Measurements from ENCODE around the gene MYO15A. TPM values are rescaled to one million over a fixed set of nuclear protein-coding genes. Genes with fewer than 3 reads are reported as not detected.

Gene MYO15A
- total RNA-seq, 1 donor: 1.1 TPM

DNA sequence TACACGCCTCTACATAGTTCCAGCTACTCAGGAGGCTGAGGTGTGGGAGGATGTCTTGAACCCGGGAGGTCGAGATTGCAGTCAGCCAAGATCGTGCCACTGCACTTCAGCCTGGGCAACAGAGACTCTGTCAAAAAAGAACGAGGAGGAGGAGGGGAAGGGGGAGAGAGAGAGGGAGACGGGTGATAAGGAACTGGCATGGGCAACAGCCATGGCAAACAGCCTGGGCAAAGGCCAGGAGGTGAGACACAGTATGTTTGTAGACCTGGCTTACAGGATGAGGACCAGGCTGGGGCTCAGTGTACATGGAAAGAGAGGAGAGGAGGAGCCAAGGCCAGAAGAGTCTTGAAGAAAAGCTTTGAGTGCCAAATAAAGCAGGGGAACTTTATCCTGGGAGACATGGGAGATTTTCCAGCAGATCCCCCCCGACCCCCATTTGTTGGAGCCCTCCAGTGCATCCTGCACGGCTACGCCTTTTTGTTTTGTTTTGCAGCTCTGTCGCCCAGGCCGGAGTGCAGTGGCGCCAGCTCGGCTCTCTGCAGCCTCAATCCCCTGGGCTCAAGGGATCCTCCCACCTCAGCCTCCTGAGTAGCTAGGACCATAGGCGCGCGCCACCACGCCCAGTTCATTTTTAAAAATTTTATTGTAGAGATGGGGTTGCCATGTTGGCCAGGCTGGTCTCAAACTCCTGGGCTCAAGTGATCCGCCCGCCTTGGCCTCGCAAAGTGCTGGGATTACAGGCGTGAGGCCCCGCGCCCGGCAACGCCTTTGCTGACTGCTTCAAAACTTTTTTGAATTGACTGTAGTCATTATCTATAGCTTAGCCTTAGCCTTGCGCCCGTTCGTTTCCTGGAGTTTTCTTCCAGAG is 73.8 kb downstream of the MYO15A start:
- peak overlapping the region; percentile 91 for H3K4me3 ChIP-seq (ENCODE audit: insufficient read depth, low read length)
- TF ChIP-seq, protein P1, sequence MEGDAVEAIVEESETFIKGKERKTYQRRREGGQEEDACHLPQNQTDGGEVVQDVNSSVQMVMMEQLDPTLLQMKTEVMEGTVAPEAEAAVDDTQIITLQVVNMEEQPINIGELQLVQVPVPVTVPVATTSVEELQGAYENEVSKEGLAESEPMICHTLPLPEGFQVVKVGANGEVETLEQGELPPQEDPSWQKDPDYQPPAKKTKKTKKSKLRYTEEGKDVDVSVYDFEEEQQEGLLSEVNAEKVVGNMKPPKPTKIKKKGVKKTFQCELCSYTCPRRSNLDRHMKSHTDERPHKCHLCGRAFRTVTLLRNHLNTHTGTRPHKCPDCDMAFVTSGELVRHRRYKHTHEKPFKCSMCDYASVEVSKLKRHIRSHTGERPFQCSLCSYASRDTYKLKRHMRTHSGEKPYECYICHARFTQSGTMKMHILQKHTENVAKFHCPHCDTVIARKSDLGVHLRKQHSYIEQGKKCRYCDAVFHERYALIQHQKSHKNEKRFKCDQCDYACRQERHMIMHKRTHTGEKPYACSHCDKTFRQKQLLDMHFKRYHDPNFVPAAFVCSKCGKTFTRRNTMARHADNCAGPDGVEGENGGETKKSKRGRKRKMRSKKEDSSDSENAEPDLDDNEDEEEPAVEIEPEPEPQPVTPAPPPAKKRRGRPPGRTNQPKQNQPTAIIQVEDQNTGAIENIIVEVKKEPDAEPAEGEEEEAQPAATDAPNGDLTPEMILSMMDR (IDR thresholded peaks at IDR 0.05; ENCODE audit: extremely low read depth, low read depth, low read length): no peak
- no peaks in the 10 kb centered on the region for H3K9me3 ChIP-seq (ENCODE audit: low read depth, low read length)
- peak overlapping the region; percentile 87 for H3K27ac ChIP-seq (ENCODE audit: low read depth, low read length)
- H3K79me2 ChIP-seq (ENCODE audit: insufficient read depth, low read length): peaks cover 37% of the 10 kb centered on the region
- DNase-seq (ENCODE audit: insufficient read length, low spot score, missing footprints): peak; percentile 30
- H3K4me1 ChIP-seq (ENCODE audit: insufficient read depth, low read length): peaks cover 46% of the 10 kb centered on the region
- H3K27me3 ChIP-seq (ENCODE audit: insufficient read depth, low read length): no peaks in the 10 kb centered on the region
- H2AFZ ChIP-seq (ENCODE audit: low read length): peak overlapping the region; percentile 35
- peaks cover 31% of the 10 kb centered on the region for H4K20me1 ChIP-seq (ENCODE audit: insufficient read depth, low read length)
- H3K36me3 ChIP-seq (ENCODE audit: insufficient read depth, low read length): no peaks in the 10 kb centered on the region
- H3K4me2 ChIP-seq (ENCODE audit: insufficient read depth, low read length): peak overlapping the region; percentile 99

DNA sequence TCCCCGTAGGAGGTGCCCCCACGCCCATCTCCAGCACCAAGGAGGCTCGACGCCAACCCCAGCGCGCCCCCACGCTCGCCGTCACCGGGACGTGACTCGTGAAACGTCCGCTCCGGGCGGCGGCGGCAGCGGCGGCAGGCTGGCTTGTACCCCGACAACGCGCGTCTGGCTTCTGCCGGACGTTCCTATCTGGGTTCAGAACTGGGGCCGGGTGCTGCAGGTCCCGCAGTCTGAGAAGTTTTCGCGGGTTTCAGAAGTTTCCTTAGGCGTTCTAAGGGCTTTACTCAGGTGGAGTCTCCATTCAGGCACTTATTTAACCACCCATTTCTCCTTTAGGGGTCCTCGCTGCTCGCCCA is 74.4 kb downstream of the MYO15A start:
- H3K27me3 ChIP-seq (ENCODE audit: insufficient read depth, low read length): no peaks in the 10 kb centered on the region
- H3K9me3 ChIP-seq (ENCODE audit: low read depth, low read length): no peaks in the 10 kb centered on the region
- H3K27ac ChIP-seq (ENCODE audit: low read depth, low read length): peak overlapping the region; percentile 87
- H3K79me2 ChIP-seq (ENCODE audit: insufficient read depth, low read length): peaks cover 43% of the 10 kb centered on the region
- H3K4me2 ChIP-seq (ENCODE audit: insufficient read depth, low read length): peak overlapping the region; percentile 99
- peak overlapping the region; percentile 91 for H3K4me3 ChIP-seq (ENCODE audit: insufficient read depth, low read length)
- peak overlapping the region; percentile 35 for H2AFZ ChIP-seq (ENCODE audit: low read length)
- H3K4me1 ChIP-seq (ENCODE audit: insufficient read depth, low read length): peaks cover 52% of the 10 kb centered on the region
- TF ChIP-seq, protein P1 (IDR thresholded peaks at IDR 0.05; ENCODE audit: extremely low read depth, low read depth, low read length): no peak
- H3K36me3 ChIP-seq (ENCODE audit: insufficient read depth, low read length): no peaks in the 10 kb centered on the region
- peak; percentile 92 for DNase-seq (ENCODE audit: insufficient read length, low spot score, missing footprints)
- H4K20me1 ChIP-seq (ENCODE audit: insufficient read depth, low read length): peaks cover 37% of the 10 kb centered on the region

DNA sequence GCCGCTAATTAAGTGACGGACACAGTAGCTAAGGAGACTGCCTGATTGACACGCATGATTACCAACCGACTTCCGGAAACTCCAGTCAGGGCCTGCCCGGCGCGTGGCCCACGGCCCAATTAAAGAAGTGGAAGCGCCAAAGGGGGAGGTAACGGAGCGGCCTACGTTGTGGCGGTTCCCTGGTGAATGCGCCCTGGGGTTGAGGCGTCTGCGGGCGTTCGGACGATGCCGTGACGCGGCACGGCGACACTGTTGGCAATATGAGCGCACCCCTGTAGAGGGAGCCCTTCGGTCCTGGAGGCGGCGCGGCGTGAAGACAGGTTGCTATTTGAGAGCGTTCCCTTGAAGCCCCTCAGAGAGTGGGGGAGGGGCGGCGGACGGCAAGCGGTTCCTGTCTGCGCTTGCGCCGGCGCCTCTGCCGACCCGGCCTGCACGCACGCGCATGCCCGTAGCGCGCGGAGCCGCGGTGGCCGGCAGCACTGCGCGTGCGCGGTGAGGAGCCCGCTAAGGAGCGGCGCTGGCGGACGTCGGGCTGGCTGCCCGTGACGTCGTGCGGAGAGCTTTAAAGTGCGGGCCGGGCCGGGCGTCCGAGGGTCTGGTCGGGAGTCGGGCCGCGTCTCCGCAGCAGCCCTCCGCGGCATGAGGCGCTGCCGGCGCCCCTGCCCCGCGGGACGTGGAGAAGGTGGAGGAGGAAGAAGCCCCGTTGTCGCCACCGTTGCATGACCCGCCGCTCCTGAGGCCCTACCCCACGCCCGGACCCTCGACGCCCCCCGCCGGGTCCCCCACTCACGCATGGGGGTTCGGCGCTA is 75.0 kb downstream of the MYO15A start, which contains the start of gene ALKBH5:
Gene ALKBH5 (plus strand): TSS at position 495 of the 809 bp plus-strand sequence. CDS start 416 bp downstream, outside the sequence.
- no peaks in the 10 kb centered on the region for H3K9me3 ChIP-seq (ENCODE audit: low read depth, low read length)
- H3K4me3 ChIP-seq (ENCODE audit: insufficient read depth, low read length): peak within 1 kb of the TSS; percentile 91
- peak within 1 kb of the TSS; percentile 99 for H3K4me2 ChIP-seq (ENCODE audit: insufficient read depth, low read length)
- peaks cover 58% of the 10 kb centered on the region for H3K4me1 ChIP-seq (ENCODE audit: insufficient read depth, low read length)
- peak within 1 kb of the TSS; percentile 84 for H2AFZ ChIP-seq (ENCODE audit: low read length)
- peak within 1 kb of the TSS; percentile 87 for H3K27ac ChIP-seq (ENCODE audit: low read depth, low read length)
- no peaks in the 10 kb centered on the region for H3K27me3 ChIP-seq (ENCODE audit: insufficient read depth, low read length)
- H3K79me2 ChIP-seq (ENCODE audit: insufficient read depth, low read length): peaks cover 49% of the 10 kb centered on the region
- peaks cover 43% of the 10 kb centered on the region for H4K20me1 ChIP-seq (ENCODE audit: insufficient read depth, low read length)
- no peaks in the 10 kb centered on the region for H3K36me3 ChIP-seq (ENCODE audit: insufficient read depth, low read length)
- peak; percentile 100 for DNase-seq (ENCODE audit: insufficient read length, low spot score, missing footprints)
- TF ChIP-seq, protein P1 (IDR thresholded peaks at IDR 0.05; ENCODE audit: extremely low read depth, low read depth, low read length): peak; percentile 42
